ENCODE measurements around the gene CACNA1A.
"Not testable (repeated sequence)": the region's sequence is repeated elsewhere in the genome, so short reads cannot be mapped to it uniquely, and the experiment has no call there.

Gene CACNA1A

GRCh38 chr19:13373599-13373998, 132.7 kb downstream of the CACNA1A start:
- no peak for DNase-seq (ENCODE audit: low read depth)
- no peak overlapping the region for H3K4me3 ChIP-seq (ENCODE audit: low read depth, low read length)
- TF ChIP-seq, protein P1, sequence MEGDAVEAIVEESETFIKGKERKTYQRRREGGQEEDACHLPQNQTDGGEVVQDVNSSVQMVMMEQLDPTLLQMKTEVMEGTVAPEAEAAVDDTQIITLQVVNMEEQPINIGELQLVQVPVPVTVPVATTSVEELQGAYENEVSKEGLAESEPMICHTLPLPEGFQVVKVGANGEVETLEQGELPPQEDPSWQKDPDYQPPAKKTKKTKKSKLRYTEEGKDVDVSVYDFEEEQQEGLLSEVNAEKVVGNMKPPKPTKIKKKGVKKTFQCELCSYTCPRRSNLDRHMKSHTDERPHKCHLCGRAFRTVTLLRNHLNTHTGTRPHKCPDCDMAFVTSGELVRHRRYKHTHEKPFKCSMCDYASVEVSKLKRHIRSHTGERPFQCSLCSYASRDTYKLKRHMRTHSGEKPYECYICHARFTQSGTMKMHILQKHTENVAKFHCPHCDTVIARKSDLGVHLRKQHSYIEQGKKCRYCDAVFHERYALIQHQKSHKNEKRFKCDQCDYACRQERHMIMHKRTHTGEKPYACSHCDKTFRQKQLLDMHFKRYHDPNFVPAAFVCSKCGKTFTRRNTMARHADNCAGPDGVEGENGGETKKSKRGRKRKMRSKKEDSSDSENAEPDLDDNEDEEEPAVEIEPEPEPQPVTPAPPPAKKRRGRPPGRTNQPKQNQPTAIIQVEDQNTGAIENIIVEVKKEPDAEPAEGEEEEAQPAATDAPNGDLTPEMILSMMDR (IDR thresholded peaks at IDR 0.05; ENCODE audit: insufficient read depth, low read depth, low read length, missing control alignments), result no peak

- TF ChIP-seq, protein P1 (IDR thresholded peaks at IDR 0.05; ENCODE audit: insufficient read depth, low read depth, low read length, missing control alignments), result no peak
- no peak overlapping the region for H3K4me3 ChIP-seq (ENCODE audit: low read depth, low read length)
- no peak for DNase-seq (ENCODE audit: low read depth)
Measured at GRCh38 chr19:13370948-13371347, 135.3 kb downstream of the CACNA1A start.

GRCh38 chr19:13366529-13367143, 139.6 kb downstream of the CACNA1A start:
- DNase-seq (ENCODE audit: low read depth), result peak; percentile 24
- TF ChIP-seq, protein P1 (IDR thresholded peaks at IDR 0.05; ENCODE audit: insufficient read depth, low read depth, low read length, missing control alignments), result peak; percentile 32
- H3K4me3 ChIP-seq (ENCODE audit: low read depth, low read length), result no peak overlapping the region

GRCh38 chr19:13363954-13364353, 142.3 kb downstream of the CACNA1A start:
- DNase-seq (ENCODE audit: low read depth), result no peak
- H3K4me3 ChIP-seq (ENCODE audit: low read depth, low read length), result no peak overlapping the region
- TF ChIP-seq, protein P1 (IDR thresholded peaks at IDR 0.05; ENCODE audit: insufficient read depth, low read depth, low read length, missing control alignments), result no peak

DNA sequence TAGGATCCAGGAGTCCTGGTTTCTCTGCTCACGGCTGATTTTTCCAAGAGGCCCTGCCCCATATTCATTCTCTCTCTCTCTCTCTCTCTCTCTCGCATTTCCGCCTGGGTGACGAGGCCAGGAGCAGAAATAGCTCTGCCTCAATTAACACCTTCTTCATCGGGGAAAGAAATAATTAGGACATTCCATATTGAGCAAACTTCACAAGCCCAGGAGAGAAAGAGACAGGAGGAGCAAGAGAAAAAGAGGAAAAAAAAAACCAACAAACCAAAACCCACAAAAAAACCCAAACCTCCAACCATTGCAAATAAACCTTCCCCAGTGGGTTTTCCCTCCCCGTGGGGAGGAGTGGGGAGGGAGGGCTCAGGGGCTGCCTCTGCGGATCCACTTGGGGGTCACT, 143.0 kb downstream of the CACNA1A start:
- TF ChIP-seq, protein P1 (IDR thresholded peaks at IDR 0.05; ENCODE audit: insufficient read depth, low read depth, low read length, missing control alignments), result no peak
- H3K4me3 ChIP-seq (ENCODE audit: low read depth, low read length), result no peak overlapping the region
- no peak for DNase-seq (ENCODE audit: low read depth)

- DNase-seq (ENCODE audit: low read depth), result no peak
- H3K4me3 ChIP-seq (ENCODE audit: low read depth, low read length), result no peak overlapping the region
- TF ChIP-seq, protein P1 (IDR thresholded peaks at IDR 0.05; ENCODE audit: insufficient read depth, low read depth, low read length, missing control alignments), result no peak
Measured at GRCh38 chr19:13362668-13363067, 143.6 kb downstream of the CACNA1A start.

GRCh38 chr19:13361726-13362125, 144.6 kb downstream of the CACNA1A start:
- DNase-seq (ENCODE audit: low read depth); H3K4me3 ChIP-seq (ENCODE audit: low read depth, low read length): not testable (repeated sequence)

Measured in GM12865 (cell line).